H1 (cell line): Measurements from ENCODE around the gene TAC4. TPM values are rescaled to one million over a fixed set of nuclear protein-coding genes. Genes with fewer than 3 reads are reported as not detected.

Experiments
- EGR1 ChIP-seq: IDR thresholded peaks from 2 replicates; pipeline ENCODE4 v1.6.1; 2011; ENCODE audit warnings: low read depth, low read length, borderline replicate concordance
- FOSL1 ChIP-seq: IDR thresholded peaks from 2 replicates; pipeline ENCODE4 v1.6.1; 2011; ENCODE audit warnings: mild to moderate bottlenecking, low read depth, low read length, moderate library complexity; ENCODE audit not compliant: insufficient read depth
- MAFK ChIP-seq: IDR thresholded peaks from 2 replicates; pipeline ENCODE4 v1.6.1; 2012; ENCODE audit warnings: low read depth, mild to moderate bottlenecking, improper control_type of control experiment, low read length
- polyA plus RNA-seq, 7 experiments: library from polyadenylated mRNA; depleted of rRNA in 3 of 7; stranded (reverse) in 5 of 7; unstranded in 2 of 7; fragments of >200 nt in 5 of 7; fragments of 200-250 nt in 2 of 7; gene quantifications; 1 replicate in 5 of 7; 2 replicates in 1 of 7; 4 replicates in 1 of 7; pipeline versions ENCODE4 v1.2.1 to v1.2.3, GENCODE V29; 2011 to 2013; ENCODE audit warnings: missing spikeins in 2 of 7, mixed read lengths in 2 of 7
- total RNA-seq: library from RNA; stranded (reverse); fragmentation: NEBNext Ultra II Directional; extraction: Animal tissue kit (Norgen Biotek cat#: 25700); gene quantifications from 2 replicates; pipeline ENCODE4 v1.2.1, GENCODE V29; 2021

TAC4 gene
- total and polyA plus RNA-seq, 2 of the 8 experiments (the other 6 are each of a cell fraction or from before 2014, with no cell fraction given), result 0.15 TPM; not detected in 1

- TF ChIP-seq EGR1 (no peak), MAFK (no peak), FOSL1 (no peak)
- TF ChIP-seq, all 59 proteins: peak for 6
Observed at GRCh38 chr17:49850772-49851386, 3.0 kb upstream of the TAC4 start (continued).
